ENCODE measurements around the gene CLEC3B. TPM values are rescaled to one million over a fixed set of nuclear protein-coding genes. Genes with fewer than 3 reads are reported as not detected.

CLEC3B gene
- total and polyA plus RNA-seq, 10 of the 15 experiments (the other 5 are each of a cell fraction or from before 2014, with no cell fraction given), result 0.23 TPM; not detected in 9

DNA sequence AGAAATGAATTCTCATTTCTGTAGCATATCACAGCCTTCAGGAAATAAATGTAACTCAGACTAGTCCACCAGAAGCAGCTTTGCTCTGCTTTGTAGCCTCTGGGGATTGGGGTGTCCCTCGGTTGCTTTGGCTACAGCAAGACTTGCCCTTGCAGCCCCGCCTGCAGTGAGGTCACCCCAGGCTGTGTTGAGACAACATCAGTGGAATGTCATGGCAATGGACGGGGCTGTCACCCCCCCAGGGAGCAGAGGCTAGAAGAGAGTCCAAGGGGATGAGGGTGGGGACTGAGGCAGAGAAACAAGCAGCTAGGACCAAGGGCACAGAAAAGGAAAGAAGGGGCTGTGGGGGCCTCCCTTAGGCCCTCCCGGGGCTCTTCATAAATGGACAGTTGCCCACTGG is 854 bp downstream of the CLEC3B start (continued):
- TF ChIP-seq SP1 (IDR thresholded peaks at IDR 0.05; ENCODE audit: low read depth, low read length) (no peak), NR2C2 (IDR thresholded peaks at IDR 0.05; ENCODE audit: borderline replicate concordance, control insufficient read depth, insufficient read length, low read depth) (no peak)
- TF ChIP-seq, protein P1, sequence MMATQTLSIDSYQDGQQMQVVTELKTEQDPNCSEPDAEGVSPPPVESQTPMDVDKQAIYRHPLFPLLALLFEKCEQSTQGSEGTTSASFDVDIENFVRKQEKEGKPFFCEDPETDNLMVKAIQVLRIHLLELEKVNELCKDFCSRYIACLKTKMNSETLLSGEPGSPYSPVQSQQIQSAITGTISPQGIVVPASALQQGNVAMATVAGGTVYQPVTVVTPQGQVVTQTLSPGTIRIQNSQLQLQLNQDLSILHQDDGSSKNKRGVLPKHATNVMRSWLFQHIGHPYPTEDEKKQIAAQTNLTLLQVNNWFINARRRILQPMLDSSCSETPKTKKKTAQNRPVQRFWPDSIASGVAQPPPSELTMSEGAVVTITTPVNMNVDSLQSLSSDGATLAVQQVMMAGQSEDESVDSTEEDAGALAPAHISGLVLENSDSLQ (IDR thresholded peaks at IDR 0.05), result no peak

DNA sequence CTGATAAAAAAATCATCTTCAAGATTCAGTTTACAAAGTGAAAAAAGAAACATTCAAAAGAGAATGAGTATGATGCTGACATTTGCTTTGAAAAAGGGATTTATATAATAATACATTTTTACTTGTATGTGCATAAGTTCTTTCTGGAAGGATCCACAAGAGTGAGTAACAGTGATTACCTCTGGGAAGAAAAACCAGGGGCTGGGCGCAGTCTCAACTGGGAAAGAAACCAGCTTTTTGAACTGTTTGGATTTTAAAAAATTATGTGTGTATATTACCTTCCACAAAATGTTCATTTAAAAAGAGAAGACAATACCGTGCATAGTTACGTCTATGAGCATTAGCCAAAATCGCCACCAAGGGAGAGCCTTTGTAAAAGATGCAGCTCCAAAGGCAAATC is 1.3 kb downstream of the CLEC3B start:
- no peak for FAIRE-seq
- Histone ChIP-seq H3K36me3 (ENCODE audit: control insufficient read depth in 2 of 2, insufficient read depth in 2 of 2, low read length in 1 of 2) (no peaks in the 10 kb centered on the region; a peak in 1 of 4 replicates), H3K27me3 (replicated peaks in 1 of 2; ENCODE audit: control insufficient read depth in 2 of 2, insufficient read depth in 2 of 2, low read length in 1 of 2) (no peaks in the 10 kb centered on the region), H2AFZ (ENCODE audit: control insufficient read depth, low read depth, low read length) (no peak overlapping the region), H3K4me3 (no peak overlapping the region), H3K4me2 (ENCODE audit: control insufficient read depth, insufficient read depth) (no peak overlapping the region), H3K9ac (ENCODE audit: control insufficient read depth, insufficient read depth, low read length) (no peak overlapping the region), H3K4me1 (ENCODE audit: control insufficient read depth, insufficient read depth, low read length) (no peaks in the 10 kb centered on the region), H4K20me1 (ENCODE audit: control insufficient read depth, insufficient read depth) (no peaks in the 10 kb centered on the region), H3K79me2 (ENCODE audit: control insufficient read depth, insufficient read depth, low read length) (no peaks in the 10 kb centered on the region), H3K27ac (ENCODE audit: control insufficient read depth, insufficient read depth) (no peak overlapping the region), H3K9me3 (replicated peaks; ENCODE audit: control insufficient read depth, insufficient read depth, low read length) (no peaks in the 10 kb centered on the region)
- ChIA-PET CTCF (interaction anchor here (0.7 to 1.1 kb wide), 2 partner anchors 11 to 14 kb away, joined by 3 to 4 read pairs; no protein-coding TSS in a partner anchor), RAD21 (ENCODE audit: unreplicated experiment) (interaction anchor here (0.8 kb wide), 1 partner anchor 8 kb away, joined by 4 read pairs; no protein-coding TSS in a partner anchor), POLR2A (no interaction called here), SMC1A (ENCODE audit: uncharacterized antibody, unreplicated experiment) (interaction anchor here (0.6 to 1.0 kb wide), 2 partner anchors 15 to 846 kb away, joined by 3 read pairs; no protein-coding TSS in a partner anchor)
- intact Hi-C loops (cut with micrococcal nuclease; ENCODE audit: unreplicated experiment) (no loop called here), in situ Hi-C loops (cut with MboI) (no loop called here)
- no peak for TF ChIP-seq HDAC6 (IDR thresholded peaks at IDR 0.05; ENCODE audit: unreplicated experiment)
- no peak for TF ChIP-seq CBX5 (IDR thresholded peaks at IDR 0.05; ENCODE audit: low read depth)
- TF ChIP-seq, protein P2, sequence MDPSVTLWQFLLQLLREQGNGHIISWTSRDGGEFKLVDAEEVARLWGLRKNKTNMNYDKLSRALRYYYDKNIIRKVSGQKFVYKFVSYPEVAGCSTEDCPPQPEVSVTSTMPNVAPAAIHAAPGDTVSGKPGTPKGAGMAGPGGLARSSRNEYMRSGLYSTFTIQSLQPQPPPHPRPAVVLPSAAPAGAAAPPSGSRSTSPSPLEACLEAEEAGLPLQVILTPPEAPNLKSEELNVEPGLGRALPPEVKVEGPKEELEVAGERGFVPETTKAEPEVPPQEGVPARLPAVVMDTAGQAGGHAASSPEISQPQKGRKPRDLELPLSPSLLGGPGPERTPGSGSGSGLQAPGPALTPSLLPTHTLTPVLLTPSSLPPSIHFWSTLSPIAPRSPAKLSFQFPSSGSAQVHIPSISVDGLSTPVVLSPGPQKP (IDR thresholded peaks at IDR 0.05; ENCODE audit: low read depth, low read length), result no peak
- WGBS (ENCODE audit: insufficient coverage, insufficient replicate concordance, low lambda C conversion rate, missing lambda C conversion rate), result 87% methylated on average over 4 of the region's 4 CpGs
- BruUV-seq (replicated peaks), result no TSS peak
- no peak for DNase-seq (ENCODE audit: low read depth, low spot score)
- ATAC-seq, result no peak
